SK-N-SH treated with all-trans-retinoic acid at 6 μM for 48 hours (cell line): Measurements from ENCODE around the gene PCMTD2.

ENCODE experiments used
- CREB5 ChIP-seq: fragments of 250-450 bp; sonication (Bioruptor Pico); IDR thresholded peaks from 2 replicates; pipeline ENCODE4 v1.5.1; 2020; ENCODE audit warnings: low read depth, mild to moderate bottlenecking, moderate library complexity
- CSDC2 ChIP-seq: fragments of 250-450 bp; sonication (Bioruptor Pico); IDR thresholded peaks from 2 replicates; pipeline ENCODE4 v1.5.0; 2020; ENCODE audit warnings: mild to moderate bottlenecking, moderate library complexity
- PATZ1 ChIP-seq: fragments of 250-450 bp; sonication (Bioruptor Pico); IDR thresholded peaks from 2 replicates; pipeline ENCODE4 v1.8.0; 2020; ENCODE audit warnings: mild to moderate bottlenecking, moderate library complexity, borderline replicate concordance
- SNAI2 ChIP-seq: fragments of 250-450 bp; sonication (Bioruptor Pico); IDR thresholded peaks from 2 replicates; pipeline ENCODE4 v1.5.0; 2020; ENCODE audit warnings: mild to moderate bottlenecking, moderate library complexity
- ZFP30 ChIP-seq: fragments of 450-650 bp; formaldehyde crosslinking; IDR thresholded peaks from 2 replicates; pipeline ENCODE4 v1.5.0; 2022; ENCODE audit warnings: mild to moderate bottlenecking, moderate library complexity
- ZNF8 ChIP-seq: fragments of 450-650 bp; formaldehyde crosslinking; IDR thresholded peaks from 2 replicates; pipeline ENCODE4 v1.5.0; 2020; ENCODE audit warnings: mild to moderate bottlenecking, moderate library complexity
- TF ChIP-seq, protein P1 (sequence below): fragments of 250-450 bp; sonication (Bioruptor Pico); IDR thresholded peaks from 2 replicates; pipeline ENCODE4 v1.5.1; 2021; ENCODE audit warnings: mild to moderate bottlenecking, moderate library complexity

- TF ChIP-seq CREB5 (CRISPR knock-in tag) = no peak
- TF ChIP-seq PATZ1 = no peak
- no peak for TF ChIP-seq SNAI2
- no peak for TF ChIP-seq ZNF8 (CRISPR knock-in tag)
- no peak for TF ChIP-seq ZFP30
- TF ChIP-seq, protein P1, sequence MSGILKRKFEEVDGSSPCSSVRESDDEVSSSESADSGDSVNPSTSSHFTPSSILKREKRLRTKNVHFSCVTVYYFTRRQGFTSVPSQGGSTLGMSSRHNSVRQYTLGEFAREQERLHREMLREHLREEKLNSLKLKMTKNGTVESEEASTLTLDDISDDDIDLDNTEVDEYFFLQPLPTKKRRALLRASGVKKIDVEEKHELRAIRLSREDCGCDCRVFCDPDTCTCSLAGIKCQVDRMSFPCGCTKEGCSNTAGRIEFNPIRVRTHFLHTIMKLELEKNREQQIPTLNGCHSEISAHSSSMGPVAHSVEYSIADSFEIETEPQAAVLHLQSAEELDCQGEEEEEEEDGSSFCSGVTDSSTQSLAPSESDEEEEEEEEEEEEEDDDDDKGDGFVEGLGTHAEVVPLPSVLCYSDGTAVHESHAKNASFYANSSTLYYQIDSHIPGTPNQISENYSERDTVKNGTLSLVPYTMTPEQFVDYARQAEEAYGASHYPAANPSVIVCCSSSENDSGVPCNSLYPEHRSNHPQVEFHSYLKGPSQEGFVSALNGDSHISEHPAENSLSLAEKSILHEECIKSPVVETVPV (CRISPR knock-in tag) = no peak
- TF ChIP-seq CSDC2 (CRISPR knock-in tag) = no peak
These were observed 21.2 kb upstream of the PCMTD2 start for GRCh38 chr20:64234291-64234791.
